Hematopoietic multipotent progenitor cell treated with erythropoietin and hydrocortisone succinate and interleukin-3 and kit ligand, for 8 days (in vitro differentiated cells): ENCODE measurements around the gene DOC2B.
A peak's percentile ranks its signal among the peaks of the same experiment; 100 is the strongest.

Experiments used
- DNase-seq: peaks from one replicate; pipeline ENCODE4 v3.0.0-alpha.2; 2015

The DOC2B gene

DNA sequence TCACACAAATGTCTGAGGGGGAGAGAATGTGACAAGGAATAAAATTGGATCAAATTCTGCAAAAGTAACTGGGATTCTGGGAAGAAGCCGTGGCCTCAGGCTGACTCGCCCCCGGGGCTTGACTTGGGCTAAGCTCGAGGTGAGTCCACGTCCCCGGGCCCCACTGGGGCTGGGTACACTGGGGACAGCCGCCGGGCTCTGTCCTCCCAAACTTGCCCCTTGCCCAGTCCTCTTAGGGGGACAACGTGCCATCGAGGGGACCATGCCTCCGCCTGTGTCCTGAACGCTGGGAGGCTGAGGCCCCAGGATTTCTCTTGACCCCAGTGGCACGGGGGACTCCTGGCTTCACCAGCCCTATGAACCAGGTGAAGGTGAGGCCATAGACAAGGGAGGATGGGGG is 21.1 kb downstream of the DOC2B start:
- no peak for DNase-seq

DNA sequence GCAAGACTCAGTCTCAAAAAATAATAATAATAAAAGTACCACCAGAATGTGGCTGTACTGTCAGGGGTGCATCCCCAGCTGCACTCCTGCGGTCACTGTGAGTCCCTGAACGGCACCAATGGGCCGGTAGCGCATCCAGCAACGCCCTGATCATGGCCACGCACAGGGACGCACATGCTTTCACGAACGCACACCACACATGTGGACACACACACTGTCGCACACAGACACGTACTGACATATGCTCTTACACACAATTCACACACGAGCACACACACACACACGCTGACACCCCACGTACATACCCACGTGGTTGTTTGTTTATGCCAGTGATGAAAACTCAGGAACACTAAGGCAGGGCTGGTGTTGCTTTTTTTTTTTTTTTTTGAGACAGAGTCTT is 21.8 kb downstream of the DOC2B start:
- no peak for DNase-seq

DNA sequence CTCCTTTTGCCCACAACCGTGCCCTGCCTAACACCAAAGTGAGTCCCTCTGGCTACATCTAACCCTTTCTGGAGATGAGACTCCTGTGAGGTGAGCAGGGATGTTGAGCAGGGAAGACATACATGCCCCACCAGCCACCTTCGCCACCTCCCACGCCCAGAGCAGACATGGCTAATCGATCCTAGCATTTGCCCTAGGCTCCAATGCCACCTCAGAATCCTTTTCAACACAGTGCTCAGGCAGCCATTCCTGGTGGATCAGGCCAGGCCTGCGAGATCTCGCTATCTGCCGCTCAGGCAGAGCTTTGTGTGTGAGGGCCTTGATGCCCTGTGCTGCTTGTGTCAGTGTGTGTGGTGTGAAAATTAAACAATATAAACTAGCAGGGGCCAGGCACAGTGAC is 23.1 kb downstream of the DOC2B start:
- no peak for DNase-seq

DNA sequence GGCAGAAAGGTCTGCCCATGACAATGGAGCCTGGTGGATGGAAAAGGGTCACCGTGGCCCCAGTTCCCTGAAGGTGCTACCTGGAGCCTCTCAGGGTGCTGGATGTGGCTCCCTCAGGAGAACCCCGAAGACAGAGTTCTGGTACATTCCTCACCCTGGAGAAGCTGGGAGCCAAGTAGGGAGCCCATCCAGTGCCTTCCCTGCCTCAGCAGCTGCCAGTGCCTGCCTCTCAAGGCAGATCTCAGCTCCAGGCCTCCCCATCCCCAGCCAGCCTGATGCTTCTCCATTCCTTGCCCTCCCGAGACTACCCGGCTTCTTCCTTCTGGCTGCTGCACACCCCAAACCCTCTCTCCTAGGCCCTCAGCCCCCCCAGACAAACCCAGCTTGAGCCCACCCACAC is 23.5 kb downstream of the DOC2B start:
- DNase-seq: no peak

DNA sequence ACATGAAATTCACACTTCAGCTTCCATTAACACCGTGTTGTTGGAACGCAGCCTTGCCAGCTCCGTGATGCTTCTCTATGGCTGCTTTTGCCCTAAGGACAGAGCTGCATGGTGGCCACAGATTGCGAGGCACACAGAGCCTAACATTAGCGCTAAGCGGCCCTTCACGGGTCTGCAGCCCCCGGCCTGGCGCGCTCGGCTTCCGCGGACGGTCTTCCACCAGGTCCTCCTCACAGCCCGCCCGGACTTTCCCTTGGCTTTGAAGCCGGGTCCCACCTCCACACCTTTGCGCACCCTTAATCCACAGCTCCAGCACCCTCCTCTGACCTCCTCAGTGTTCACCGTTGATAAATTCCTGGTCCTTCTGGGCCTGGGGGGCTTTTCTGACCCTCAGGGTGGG is 24.5 kb downstream of the DOC2B start:
- no peak for DNase-seq

DNA sequence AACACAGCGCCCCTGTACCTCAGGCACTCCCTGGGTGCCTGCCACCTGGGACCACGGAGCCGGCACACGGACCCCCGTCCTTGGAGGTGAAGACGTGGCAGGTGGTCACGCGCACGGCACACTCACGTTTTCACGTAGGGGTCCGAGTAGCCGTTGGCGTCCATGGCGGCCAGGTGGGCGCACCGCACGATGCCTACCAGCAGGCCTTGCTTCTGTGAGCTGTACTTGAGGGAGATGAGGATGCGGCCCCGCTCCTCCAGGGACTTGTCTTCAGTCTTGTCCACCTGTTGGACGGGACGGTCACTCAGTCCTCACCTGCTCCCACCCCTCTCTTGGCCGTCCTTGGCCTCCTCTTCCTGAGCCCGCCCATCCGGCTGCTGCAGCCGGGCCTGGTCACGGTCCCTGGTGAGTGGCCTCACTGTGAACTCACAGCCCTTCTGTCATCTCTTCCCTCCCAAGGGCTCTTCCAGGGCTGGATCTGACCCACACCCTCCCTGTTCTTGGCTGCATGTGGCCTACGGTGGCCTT is 25.3 kb downstream of the DOC2B start:
- no peak for DNase-seq

DNA sequence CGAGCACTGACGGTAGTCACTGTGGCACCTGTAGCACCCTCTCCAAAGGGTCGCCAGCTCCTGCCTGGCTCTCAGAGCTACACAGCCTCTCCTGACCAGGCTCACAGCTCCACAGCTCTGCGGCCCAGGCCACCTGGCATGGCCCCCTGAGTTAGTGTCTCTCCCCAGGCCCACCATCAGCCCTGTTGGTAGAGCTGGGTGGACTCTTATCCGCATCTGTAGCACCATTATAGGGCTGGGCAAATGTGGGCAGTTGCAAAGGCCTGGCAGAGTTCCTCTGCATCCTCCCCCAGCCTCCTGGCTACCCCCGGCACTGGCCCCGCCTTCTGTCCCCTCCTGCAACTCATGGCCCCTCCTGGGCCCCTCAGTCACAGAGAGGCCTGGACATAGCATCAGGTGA is 25.9 kb downstream of the DOC2B start:
- no peak for DNase-seq

DNA sequence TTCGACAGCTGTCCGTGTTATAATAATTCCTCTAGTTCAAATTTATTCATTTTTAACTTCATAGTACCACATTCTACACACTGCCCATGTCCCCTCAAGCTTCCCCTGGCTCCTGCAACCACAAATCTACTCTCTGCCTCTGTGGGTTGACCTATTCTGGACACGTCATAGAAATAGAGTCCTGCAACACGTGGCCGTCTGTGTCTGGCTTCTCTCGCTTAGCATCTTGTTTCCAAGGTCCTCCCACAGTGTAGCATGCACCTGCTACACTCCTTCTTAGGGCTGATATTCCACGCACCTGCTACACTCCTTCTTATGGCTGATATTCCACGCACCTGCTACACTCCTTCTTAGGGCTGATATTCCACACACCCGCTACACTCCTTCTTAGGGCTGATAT is 27.6 kb downstream of the DOC2B start:
- DNase-seq: no peak

DNA sequence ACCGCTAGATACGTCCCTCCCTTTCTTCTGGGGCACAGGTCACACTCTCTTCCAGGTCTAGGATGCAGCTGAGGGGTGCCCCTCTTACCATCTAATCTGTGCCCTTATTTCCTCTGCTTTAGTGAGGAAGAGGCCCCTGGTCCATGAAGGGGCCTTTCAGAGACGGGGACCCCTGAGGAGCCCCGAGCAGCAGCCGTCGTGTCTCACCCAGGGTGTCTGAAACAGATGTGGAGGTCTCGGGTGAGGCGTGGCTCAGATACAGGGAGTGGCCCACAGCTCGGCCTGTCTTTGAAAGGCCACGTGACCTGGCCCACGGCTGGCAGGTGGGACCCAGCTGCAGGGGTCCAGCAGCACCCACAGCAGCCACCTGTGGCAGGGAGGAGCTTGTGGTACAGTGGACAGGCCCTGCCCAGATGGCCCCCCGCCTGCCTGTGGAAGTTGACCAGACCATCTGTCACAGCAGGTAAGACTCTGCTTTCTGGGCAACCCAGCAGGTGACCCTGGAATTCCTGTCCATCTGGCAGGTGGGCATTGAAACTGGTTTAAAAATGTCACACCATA is 28.5 kb downstream of the DOC2B start:
- no peak for DNase-seq

DNA sequence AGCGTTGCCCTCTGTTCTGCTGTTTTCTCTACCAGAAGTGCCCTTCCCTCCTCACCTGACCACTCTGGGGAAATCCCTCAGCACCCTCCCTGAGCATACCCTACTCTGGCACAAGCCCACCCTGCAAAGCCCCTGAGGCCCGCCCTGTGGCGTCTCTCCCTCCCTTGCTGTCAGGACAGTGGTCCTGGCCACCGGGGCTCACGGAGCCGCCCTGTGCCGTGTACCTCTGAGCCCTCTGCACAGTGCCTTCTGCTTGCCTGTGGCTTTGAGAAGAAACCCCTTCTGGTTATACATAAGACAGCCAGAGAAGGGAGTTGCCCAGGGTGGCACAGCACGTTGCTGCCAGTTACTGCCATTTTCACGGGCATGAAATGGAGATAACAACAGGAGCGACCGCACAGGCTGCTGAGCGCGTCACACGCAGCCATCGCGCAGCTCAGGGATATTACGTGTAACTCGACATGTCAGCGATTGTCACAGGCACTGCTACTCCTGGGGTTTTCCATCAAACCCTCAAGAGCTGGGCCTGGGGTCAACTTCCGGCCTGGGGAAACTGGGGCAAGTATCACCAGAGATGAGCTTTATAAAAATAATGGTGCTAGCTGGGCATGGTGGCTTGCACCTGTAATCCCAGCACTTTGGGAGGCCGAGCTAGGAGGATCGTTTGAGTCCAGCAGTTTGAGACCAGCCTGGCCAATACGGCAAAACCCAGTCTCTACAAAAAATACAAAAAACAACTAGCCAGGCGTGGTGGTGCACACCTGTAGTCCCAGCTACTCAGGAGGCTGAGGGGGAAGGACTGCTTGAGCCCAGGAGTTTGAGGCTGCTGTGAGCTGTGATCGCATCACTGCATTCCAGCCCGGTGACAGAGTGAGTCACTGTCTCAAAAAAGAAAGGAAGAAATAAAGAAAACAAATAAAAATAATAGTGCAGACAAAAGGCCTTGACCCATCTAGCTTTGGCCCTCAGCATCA is 29.3 kb downstream of the DOC2B start:
- DNase-seq: no peak

DNA sequence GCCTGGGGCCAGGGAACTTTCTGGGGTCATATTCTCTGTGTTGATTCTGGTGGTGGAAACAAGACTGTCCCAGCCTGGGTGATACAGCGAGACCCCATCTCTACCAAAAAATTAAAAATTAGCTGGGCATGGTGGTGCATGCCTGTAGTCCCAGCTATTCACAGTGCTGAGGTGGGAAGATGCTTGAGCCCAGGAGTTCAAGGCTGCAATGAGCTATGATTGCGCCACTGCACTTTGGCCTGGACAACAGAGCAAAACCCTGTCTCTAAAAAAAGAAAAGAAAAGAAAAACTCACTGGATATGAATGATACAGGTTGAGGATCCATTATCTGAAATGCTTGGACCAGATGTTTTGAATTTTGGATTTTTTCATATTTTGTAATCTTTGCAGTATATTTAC is 30.4 kb downstream of the DOC2B start:
- no peak for DNase-seq

DNA sequence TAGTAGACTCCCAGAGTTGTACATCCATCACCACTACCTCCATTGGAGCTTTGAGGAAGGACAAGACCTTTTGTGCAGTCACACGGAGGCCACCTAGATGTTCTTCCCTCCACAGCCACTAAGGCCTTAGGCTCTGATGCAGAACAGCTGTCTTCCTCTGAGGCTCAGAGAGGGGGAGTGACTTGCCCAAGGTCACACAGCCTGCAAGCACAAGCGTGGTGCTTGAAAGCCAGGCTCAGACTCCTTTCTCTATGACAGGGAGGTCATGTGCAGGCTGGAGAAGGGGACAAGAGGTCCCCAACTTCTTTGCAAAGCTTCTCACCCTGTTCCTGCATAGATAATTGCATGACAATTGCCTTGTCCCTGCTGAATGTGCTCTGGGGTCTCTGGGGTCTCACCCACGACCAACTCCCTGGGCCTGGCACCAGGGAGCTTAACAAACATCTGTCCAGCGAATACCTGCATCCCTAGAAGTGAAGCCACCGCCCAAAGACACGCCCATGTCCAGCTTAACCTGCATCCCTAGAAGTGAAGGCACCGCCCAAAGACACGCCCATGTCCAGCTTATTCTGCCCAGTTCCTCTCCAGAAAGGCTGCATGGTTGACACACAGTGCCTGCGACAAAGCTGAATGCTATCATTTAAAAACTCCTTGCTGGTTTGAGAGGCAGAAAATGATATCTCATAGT is 31.4 kb downstream of the DOC2B start:
- no peak for DNase-seq

DNA sequence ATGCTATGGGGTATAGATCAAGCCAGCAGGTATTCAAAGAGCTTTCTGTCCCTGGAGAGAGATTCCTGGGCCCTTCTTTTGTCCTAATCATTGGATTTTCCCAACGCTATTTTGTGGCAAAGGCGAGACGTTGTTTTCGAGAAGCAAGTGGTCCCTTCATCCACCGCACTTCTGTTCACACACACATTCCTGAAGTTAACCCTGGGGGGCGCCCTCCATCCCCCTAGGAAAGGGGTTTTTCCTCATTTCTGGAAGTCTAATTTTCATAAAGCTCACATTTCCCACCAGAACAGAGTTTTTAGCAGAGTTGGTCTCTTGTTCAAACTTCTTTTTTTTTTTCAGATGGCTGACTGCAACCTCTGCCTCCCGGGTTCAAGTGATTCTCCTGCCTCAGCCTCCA is 32.2 kb downstream of the DOC2B start:
- no peak for DNase-seq

DNA sequence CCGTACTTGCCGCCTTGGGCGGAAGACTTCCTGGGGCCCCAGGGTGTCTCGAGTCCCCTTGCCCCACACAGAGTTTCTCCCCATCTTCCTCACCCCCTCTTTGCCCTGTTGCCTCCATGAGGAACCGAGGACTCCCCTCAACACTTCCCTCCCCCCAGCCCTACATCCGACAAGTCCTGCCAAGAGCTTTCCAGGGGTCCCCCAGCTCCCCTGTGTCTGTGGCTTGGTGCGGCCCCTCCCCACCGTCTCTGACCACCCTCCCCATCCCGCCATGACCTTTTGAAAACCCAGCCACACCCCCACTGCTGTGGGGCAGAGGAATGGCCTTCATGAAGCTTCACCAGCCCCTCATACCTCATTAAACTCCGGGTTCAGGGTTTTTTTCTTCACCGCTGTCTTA is 32.7 kb downstream of the DOC2B start:
- no peak for DNase-seq

DNA sequence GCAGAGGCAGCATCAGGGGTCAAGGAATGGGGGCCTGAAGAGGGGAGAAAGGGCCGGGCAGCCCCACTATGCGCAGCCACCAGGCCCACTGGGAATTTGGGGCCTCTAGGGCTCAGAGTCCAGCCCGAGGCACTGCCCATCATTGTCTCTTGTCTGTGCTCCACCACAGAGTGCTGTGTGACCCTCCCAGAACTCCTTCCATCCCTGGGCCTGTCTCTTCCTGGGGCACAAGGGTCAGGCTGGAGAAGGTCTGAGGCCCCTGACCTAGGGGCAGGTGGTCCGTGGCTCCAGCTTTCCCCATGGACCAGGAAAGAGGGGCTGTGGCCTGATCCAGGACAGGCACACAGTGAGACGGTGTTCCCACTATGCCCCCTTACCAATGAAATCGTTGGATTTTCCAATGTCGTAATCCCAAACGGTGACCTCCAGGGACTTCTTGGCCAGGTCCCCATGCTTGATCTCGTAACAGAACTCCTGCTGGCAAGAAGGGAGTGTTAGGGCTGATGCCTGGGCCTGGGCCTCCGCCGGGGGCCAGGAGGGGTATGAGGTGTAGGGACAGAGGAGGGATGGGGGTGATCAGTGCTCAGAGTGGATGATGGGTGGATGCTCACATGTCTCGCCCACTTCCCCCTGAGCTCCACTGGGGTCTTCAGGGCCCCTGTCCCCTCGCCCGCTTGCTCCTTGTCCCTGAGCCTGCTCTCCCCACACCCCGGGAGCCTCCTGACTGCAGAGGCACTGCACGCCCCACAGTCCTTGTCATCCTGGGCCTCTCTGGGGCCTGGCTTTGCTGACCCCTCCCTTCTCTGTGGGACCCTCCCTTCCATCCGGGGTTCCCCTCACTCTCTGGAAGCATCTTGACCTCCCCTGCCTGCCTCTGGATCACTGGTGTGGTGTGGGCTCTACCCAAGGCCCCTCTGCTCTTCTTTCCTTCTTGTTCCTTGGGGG is 33.4 kb downstream of the DOC2B start:
- DNase-seq: no peak

DNA sequence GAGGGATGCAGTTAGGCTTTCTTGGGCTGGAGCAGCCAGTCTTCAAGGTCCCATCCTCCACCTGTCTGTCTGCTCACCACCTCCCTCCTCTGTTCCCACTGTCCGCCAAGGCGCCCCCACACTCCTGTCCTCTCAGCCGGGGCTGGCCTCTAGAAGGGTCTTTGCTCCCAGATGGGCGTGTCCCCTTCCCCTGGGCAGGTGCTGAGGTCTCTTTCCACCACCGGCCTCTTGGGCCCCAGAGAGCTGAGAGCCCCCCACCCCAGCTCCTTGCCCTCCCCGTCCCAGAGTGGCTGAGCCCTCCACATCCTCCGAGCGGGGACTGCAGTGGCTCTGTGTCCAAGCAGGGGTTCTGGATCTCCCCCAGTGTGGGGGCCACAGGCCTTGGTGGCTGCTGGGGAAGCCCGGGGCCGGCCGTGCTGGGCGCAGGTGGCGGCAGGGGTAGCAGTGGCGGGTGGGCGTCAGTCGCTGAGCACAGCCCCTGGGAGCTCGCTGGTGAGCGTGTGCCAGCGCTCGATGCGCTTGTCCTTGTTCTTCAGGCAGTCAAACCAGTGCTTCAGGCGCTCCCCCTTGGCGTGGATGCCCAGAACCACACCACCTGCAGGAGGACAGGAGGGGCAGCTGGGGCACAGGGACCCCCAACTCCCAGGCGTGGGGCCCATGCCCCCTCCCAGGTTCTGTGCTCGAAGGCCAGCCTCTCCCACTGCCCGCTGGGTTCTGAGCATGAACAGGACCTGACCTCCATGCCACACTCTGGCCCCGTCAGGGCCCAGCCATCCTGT is 34.3 kb downstream of the DOC2B start:
- DNase-seq: no peak

DNA sequence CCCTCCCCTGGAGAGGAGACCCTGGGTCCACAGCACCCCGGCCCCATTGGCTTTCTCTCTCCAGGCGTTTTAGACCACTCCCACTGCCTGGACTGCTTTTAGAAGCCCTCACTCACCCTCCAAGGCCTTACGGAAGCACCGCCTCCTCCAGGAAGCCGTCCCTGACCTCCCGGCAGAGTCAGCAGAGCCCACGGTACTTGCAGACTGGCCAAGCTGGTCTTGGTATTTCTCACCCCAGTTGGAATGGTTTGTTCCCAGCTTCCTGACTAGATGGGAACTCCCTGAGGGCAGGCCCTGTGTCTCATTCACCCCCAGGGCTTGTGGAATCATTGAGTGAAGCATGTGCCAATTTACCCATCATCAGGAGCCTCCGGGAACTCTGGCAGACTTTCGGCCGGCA is 34.9 kb downstream of the DOC2B start:
- DNase-seq: no peak

DNA sequence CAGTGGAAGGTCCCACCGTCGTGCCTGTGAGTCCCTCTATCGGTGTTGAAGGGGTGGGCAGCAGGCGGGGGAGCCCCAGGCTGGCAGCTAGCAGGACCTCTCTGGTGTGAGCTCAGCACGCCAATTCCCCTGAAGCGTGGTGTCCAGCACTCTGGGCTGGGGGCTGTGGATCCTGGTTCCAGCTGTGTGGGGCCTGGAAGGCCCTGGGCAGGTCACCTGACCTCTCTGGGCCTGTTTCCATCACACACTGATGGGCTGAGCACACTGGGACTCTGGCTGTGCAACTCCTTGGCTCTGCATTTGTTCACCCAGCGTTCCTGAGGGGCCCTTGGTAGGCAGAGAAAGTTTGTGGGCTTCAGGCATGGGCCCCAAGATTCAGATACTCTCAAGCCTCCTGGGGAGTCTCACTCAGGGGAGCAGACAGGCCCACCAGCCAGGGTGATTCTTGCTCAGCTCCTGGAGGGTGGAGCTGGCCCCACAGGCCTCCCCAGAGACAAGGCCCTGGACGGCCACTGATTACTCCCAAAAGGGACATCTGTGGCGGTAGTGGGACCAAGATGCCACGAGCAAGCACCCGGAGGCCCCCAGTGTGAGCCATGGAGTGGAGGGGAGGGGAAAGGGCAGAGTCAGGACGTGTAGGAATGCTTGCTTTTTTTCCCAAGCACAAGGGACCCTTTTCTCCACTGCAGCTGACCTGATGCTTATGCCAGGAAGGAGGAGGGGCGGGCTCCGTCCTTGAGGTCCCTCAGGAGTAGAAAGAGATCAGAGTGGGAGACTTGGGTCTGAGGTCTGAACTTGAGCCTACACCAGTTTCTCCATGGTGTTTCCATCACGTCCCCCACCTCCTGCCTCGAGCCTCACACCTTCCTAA is 35.5 kb downstream of the DOC2B start:
- no peak for DNase-seq

DNA sequence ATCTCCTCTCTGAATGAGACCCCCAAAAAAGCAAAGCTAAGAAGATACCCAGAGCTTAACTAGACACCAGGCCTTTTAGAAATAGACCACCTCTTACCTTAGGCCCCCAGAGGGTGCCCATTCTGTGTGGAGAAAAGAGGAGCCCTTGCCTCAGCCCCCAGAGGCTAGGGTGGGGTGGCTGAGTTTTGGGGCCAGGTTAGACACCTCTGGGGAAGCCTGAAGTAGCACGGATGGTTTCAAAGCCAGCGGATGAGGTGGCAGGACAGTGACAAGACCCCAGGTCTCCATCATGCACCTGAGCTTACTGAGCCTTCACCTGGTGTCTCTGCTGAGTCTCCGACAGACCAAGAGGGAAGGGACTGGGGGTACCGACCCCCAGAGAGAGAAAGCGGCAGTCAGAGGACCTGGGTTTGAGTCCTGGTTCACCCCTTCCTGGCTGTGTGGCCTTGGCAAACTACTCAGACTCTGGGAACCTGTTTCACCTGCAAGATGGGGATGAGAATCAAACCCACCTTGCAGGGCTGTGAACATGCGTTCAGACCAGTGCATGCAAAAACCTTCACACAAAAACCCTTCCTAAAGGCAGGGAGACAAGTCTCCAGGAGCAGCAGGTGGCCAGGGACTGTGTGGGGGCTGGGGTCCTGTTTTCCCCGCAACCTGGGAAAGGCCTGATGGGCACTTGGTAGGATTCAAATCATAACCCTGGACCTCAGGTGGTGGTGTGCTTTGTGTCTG is 36.3 kb downstream of the DOC2B start:
- DNase-seq: no peak

DNA sequence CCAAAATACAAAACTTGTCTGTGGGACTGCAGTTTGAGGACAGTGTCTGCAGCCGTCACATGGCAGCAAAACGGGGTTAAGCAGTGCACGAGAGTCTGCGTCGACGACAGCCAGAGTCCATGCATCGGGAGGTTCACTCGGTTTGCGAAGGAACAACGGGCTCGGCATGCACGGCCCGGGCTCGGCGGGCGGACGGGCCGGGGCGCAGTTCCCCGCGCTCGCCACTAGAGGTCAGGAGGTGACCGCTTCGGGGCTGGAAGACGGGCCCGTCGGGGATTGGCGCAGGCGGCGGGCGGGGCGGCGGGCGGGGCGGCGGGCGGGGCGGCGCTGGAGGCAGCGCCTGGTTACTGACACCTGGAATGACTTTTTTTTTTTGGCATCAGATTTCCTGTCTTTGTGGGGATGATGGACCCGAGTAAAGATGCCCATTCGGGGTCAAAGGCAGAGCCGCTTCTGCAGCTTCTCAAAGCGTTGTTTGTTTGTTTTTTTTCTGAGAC is 37.6 kb downstream of the DOC2B start:
- DNase-seq: peak; percentile 52
